GM21576 (cell line): ENCODE results near the gene AADACL4.
"Not testable (repeated sequence)": the region's sequence is repeated elsewhere in the genome, so short reads cannot be mapped to it uniquely, and the experiment has no call there.

Source experiments
- ATAC-seq: cut with Tn5 transposase; IDR thresholded peaks from one replicate; pipeline ENCODE4 v1.9.1; 2021; ENCODE audit warnings: mild to moderate bottlenecking, moderate library complexity; ENCODE audit not compliant: unreplicated experiment

The AADACL4 gene

GRCh38 chr1:12657885-12658512 is 14.1 kb downstream of the AADACL4 start:
- not testable (repeated sequence) for ATAC-seq

DNA sequence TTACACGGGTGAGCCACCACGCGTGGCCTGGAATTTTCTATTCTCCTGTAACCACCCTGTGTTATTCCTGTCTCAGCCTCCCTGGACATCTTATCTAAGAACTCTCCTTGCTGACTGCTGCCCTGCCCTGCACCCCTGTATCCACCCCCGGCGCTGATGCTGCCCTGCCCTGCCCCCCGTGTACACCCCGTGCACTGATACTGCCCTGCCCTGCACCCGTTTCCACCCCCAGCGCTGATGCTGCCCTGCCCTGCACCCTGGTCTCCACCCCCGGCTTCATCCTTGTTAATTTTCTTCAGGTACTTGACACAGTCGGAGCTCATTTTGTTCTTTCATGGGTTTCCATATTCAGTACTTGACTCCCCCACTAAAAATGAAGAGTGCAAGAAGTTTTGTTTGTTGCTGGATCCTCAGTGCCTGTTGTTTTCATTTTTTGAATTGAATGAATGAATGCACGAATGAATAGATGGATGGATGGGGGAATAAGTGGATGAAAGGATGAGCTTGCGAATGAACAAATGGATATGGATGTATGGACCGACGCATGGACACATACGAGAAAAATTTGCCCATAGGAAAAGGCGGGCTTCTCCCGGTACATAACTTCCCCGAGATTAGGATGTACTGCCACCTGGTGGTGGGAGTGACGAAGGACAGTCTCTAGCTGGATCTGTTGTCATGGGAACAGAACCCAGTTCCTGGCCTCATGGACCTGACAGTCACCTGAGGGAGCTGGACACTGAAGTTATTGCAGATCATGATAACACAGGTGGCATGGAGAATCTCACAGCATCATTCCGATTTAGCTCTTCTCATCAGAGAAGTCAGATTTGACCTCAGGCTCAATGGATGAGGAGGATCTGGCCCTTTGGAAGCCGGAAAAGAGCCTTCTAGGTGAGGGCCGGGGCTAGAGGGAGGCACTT is 14.9 kb downstream of the AADACL4 start:
- ATAC-seq = no peak

DNA sequence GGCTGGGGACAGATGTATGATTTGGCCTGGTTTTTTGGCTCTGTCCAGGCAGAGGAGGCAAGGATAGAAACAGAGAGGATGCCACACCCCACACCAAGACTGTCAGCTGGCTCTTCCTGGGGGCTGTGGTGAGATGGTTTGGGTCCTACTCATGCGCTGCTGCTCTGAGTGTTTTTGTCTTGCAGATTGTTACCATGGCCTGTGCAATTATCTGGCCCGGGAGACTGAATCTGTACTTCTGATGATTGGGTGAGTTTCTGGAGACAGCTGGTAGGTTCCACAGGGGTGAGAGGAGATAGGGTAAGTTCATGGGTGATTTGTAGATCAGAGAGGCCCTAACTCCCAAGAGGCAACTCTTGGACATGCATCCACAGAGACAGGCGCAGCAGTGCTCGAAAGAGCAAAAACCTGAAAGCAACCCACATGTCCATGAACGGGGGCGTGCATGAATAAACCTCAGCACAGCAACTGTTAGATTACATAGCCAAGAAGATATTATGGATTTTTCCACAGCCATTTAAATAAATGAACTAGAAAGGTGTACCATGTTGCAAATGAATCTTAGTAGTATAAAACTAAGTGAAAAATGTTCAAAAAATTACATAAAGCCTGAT is 17.8 kb downstream of the AADACL4 start:
- no peak for ATAC-seq

- no peak for ATAC-seq
These were observed 18.7 kb downstream of the AADACL4 start for GRCh38 chr1:12662556-12662955.

DNA sequence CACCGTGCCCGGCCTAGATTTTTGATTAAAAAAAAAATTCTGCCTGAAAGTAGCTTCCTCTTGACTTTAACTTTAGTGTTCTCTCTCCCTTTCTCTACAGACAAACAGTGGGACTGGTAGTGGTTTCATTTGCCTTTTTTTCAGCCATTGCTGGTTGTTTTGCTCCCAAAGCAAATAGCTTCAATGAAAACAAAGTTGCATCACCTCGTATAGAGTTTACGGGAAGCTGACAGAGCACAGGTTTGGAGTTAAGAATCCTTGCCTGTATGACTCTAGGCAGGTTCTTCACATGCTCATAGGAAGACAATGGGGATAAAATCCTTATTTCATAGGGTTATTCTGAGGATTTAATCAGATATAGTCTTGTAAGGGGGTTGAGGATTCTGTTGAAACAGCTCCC is 21.6 kb downstream of the AADACL4 start:
- ATAC-seq = no peak

GRCh38 chr1:12666141-12666735 is 22.4 kb downstream of the AADACL4 start:
- no peak for ATAC-seq

GRCh38 chr1:12669529-12670068 is 25.7 kb downstream of the AADACL4 start:
- ATAC-seq = no peak

- ATAC-seq = no peak
These were observed 30.5 kb downstream of the AADACL4 start for GRCh38 chr1:12674358-12674757.

- ATAC-seq = not testable (repeated sequence)
These were observed 32.2 kb downstream of the AADACL4 start for GRCh38 chr1:12676122-12676521.

DNA sequence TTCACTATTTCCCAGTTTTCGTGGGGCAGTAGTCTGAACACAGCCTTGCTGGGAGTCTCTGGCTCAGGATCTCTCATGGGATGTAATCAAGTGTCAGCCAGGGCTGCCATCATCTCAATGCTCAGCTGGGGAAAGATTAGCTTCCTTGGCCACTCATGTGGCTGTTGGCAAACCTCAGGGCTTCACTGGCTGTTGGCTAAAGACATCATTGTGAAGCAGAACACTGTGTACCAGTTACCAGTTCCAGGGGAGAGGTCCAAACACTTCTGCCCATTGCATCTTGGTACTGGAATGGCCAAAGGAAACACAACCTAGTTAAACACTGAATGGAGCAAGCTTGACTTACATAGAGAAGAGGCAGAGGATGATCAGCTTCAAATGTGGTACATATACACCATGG is 33.7 kb downstream of the AADACL4 start:
- no peak for ATAC-seq

GRCh38 chr1:12678350-12678749 is 34.5 kb downstream of the AADACL4 start:
- no peak for ATAC-seq

DNA sequence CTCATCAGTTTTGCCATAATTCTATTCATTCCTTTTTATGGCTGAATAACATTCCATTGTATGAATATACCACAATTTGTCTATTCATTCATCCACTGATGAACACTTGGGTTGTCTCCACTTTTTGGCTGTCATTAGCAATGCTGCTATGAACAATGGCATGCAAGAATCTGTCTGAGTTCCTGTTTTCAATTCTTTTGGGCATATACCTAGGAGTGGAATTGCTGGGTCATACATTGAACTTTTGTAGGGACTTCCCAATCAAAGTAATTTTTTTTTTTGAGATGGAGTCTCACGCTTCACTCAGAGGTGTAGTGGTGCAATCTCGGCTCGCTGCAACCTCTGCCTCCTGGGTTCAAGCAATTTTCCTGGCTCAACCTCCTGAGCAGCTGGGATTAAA is 34.9 kb downstream of the AADACL4 start:
- ATAC-seq = no peak

GRCh38 chr1:12690156-12690555 is 46.3 kb downstream of the AADACL4 start:
- no peak for ATAC-seq

- ATAC-seq = no peak
These were observed 49.3 kb downstream of the AADACL4 start for GRCh38 chr1:12692967-12693782.

- no peak for ATAC-seq
These were observed 52.8 kb downstream of the AADACL4 start for GRCh38 chr1:12696658-12697057.

- ATAC-seq = no peak
These were observed 53.5 kb downstream of the AADACL4 start for GRCh38 chr1:12697397-12697796.

GRCh38 chr1:12703821-12704451 is 60.1 kb downstream of the AADACL4 start:
- no peak for ATAC-seq

DNA sequence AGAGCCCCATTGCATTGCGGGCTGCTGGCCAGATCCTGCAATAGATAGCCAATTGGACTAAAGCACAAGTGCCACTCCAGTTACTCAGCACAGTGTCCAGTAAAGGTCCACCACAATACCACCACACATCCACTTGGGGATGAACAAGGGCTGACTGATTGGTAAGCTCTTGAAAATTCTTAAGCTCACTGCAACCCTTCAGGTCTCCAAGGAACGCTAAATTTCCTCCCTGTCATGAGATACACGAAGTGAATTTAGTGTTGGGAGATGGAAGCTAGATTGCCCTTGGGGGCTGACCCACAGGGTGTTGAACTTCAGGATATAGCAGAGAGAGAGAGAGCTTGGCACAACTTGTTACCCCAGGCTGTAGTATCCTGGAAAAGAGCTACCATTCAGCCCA is 62.2 kb downstream of the AADACL4 start:
- no peak for ATAC-seq

GRCh38 chr1:12708396-12709090 is 64.7 kb downstream of the AADACL4 start:
- ATAC-seq = no peak
